H54 (cell line): Measurements from ENCODE around the gene SYK.

ENCODE experiments used
- DNase-seq: peaks from one replicate; pipeline ENCODE4 v3.0.0; 2011; ENCODE audit warnings: low spot score, mixed read lengths; ENCODE audit not compliant: insufficient read length
- FAIRE-seq: peaks from 3 replicates; lab custom pipeline; 2011; peaks lifted over from hg19 to GRCh38; lab: Jason Lieb, UNC
- POLR2A ChIP-seq: IDR thresholded peaks from 2 replicates; pipeline ENCODE4 v1.6.1; 2011; ENCODE audit warnings: low read depth, mild to moderate bottlenecking, low read length

Gene SYK

DNA sequence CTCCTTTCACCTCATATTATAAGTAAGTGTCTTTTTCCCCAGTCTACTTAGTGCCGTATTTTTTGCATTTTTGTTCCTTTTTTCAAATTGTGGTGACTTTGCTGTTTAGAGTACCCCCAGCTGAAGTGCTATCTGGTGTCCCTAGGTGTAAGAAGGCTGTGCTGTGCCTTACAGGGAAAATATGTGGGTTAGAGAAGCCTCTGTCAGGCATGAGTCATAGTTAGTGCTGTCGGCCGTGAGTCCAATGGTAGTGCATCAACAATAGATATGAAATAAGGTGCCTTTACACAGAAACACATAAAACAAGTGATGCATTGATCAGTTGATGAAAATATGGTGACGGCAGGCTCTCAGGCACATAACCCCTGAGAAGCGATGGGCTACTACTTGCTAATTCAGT, 20.1 kb downstream of the SYK start:
- no peak for TF ChIP-seq POLR2A
- DNase-seq (no peak), FAIRE-seq (no peak)

DNA sequence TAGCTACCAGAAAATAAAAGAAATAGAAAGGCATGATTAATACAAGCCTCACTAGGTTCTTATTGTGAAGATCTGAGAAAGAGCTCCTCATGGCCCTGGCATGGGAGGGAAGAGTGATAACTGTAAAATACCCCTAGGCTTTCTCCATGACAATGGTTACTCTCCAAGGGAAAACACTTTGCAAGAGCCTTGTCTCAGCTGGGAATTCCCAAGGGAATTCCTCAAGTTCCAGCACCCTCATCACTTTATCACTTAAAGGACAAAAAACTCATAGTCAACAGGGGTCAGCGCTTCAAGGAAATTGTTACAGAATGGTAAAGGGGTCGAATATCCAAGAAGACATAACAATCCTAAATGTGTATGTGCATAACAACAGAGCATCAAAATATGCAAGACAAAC, 21.2 kb downstream of the SYK start:
- TF ChIP-seq POLR2A, result no peak
- no peak for FAIRE-seq
- DNase-seq, result no peak

DNA sequence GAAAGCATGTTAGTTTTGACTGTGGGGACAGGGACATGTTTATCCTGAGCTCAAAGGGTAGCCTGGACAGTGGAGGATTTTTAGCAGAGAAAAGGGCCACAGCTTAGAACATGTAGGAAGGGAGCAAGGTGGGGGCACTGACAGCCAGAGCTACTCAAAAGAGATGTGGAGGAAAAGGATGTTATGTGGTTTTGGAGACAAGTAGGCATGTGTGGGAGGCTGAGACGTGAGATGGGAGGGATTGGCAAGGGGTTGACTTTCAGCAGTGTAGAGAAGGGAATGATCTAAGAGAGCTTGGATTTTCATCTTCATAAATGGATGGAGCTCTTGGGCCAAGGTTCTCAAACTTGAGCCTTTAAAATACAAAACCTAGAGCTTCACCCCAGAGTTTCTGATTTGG, 24.0 kb downstream of the SYK start:
- no peak for TF ChIP-seq POLR2A

DNA sequence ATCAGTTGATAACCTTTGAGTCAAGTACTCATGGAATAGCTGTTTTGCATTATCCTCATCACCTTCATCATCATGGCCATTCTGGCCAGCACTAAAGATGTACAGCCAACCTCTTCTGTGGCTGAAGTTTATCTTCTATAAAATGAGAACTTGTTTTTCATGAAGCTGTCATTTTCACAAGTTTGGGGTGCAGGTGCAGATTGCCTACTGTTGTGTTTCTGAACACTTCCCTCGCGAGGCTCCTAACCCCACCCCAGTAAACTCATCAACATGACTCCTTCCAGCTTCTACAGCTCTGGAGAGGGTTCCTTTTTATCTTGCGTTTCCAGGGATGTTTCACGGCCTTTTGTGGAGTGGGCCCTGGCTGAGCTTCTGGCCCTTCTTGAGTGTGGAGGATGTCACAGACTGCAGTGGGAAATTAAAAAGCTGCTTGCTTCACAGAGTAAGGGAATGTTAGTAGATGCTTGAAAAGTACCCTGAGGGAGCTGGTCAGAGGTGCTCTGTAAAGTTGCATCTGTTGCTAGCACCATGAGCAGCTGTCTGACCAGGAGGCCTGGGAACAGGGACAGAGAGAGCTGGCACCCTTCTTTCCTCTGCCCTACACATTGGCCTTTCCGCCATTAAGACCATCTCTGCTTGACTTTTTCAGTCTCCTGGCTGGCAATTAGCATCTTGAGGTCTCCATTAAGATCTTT, 24.9 kb downstream of the SYK start:
- FAIRE-seq (no peak), DNase-seq (no peak)
- TF ChIP-seq POLR2A, result no peak

More for the DNA sequence above, 24.0 kb downstream of the SYK start:
- DNase-seq (no peak), FAIRE-seq (no peak)

DNA sequence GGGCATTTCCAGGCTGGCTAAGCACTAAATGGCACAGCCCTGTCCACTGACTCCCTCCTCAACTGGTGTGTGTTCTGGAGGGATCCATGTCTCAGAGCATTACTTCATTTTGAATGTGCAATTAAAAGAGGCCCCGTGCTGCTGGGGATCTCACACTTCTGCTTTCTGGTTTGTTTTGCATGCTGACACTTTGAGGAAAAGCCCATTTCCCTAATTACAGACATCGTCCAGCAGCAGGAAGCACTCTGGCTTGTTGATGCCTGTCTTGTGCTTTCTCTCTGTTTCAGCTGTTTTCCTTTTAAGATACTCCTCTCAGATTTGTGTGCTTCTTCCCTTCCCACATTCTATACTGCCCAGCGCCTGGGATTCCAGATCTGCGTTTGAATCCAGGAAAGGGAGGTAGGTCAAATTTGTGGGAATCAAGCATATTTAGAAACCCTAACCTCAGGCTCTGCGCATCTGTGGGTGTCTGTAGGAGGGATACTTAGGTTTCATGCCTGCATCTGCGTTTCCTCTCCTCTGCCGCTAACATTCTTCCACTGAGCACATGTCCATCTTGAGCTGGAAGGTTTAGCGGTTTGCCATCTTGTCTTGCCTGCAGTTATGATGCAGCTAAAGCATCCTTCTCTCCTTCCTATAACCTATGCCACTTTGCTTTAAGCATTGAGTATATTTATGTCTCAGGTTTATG, 25.7 kb downstream of the SYK start:
- no peak for TF ChIP-seq POLR2A
- DNase-seq (no peak), FAIRE-seq (no peak)

DNA sequence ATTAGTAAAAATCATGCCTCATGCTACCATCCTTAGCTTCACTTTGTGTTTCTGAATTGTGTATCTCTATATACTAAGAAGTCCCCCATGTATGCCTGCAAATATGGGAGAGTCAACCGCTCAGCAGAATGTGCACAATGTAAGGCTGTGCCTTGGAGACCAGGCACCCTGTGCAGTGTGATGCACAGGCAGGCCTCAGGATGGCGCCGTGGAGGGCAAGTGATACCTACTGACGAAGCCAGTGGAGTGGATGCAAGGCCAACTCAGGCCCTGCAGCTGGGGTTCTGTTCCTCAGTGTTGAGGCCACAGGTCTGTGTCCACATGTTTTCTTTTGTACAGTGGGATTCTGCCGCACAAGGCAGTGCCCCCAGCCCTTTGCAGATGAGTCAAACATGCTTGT, 28.4 kb downstream of the SYK start:
- no peak for TF ChIP-seq POLR2A
- DNase-seq (no peak), FAIRE-seq (no peak)

DNA sequence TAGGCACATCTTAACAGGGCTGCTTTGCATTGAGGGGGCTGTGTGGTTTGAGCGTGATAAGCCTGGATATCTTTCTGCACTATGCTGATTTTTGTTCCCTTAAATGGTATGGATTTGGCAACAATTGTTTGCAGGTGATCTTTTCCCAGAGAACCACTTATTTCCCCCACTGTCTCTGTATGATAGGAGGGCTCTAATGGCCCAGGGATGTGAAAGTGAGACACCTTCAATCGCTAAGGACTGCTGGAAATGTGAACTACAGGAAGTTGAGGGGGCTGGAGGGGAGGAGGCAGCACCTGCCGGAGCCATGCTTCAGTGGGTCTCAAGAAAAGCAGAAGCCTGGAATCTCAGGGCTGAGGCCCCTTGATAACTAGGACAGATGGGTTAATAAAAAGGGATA, 29.4 kb downstream of the SYK start:
- TF ChIP-seq POLR2A, result no peak
- FAIRE-seq, result no peak
- DNase-seq, result no peak

DNA sequence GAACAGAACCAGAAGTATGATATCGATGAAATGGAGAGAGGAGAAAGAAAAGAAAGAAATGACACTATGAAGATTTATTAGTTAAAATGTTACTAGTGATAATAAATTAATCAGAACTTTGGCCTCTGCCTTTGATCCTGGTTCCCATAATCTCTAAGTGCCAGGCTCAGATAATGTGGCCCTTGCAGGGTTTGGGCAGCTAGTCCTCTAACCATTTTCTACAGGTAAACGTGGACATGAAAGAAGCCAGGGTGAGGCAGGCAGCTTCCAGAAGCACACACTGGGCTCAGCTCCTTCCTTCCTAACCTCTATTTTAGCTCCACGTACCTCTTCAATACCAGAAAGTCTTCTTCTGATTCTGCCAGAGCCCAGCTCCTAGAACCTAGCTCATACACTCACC, 30.6 kb downstream of the SYK start:
- FAIRE-seq (no peak), DNase-seq (no peak)
- TF ChIP-seq POLR2A, result no peak

DNA sequence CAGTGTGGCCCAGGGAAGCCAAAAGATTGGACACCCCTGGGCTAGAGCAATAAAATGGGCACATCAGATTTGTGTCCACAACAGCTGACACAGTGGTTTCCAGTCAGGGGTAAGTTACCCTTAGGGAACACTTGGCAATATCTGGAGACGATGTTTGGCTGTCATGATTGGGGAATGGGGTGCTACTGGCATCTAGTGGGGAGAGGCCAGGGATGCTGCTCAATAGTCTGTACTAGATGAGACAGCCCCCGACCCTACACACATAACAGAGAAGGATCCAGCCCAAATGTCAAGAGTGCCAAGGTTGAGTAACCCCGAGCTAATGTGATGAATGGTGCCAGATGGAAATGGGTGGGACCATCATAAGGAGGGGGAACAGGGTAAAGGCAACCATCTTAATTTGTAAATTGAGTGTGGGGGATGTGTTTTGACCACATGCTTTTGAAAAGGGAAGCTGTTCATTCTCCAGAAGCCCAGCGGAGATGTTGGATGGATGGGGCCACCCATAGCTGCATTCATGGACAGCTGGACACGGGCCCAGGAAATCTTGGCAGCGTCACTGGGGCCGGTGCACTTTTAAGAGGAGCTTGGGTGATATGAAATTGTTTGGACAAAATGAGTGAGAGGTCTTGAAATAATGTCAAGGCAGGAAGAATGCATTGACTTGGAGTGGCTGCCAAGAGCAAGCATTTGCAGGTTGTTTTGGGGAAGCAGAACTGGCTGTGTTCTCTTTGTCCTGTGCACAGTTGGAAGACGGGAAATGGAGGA, 33.4 kb downstream of the SYK start:
- DNase-seq (no peak), FAIRE-seq (no peak)

DNA sequence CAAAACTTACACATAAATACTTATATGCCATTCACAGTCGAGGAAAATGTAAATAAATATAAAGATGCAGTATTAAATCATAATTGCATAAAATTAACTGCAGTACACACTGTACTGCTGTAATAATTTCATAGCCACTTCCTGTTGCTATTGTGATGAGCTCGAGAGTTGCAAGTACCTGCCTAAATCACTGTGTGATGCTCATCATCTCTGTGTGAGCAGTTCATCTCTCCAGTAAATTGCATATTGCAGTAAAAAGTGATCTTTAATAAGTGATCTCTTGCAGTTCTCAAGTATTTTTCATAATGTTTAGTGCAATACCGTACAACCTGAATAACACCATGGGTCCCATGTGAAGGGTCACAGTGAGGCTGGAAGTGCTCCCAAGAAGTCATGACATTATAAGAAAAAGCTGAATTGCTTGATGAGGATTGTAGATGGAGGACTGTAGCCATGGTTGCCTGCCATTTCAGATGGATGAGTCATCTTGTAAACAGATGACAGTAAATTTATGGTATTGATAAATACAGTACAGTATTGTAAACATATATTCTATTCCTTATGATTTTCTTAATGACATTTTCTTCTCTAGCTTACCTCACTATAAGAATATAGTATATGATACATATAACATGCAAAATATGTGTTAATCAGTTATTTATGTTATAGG, 34.9 kb downstream of the SYK start:
- no peak for FAIRE-seq
- TF ChIP-seq POLR2A, result no peak
- DNase-seq, result no peak

More for the DNA sequence above, 33.4 kb downstream of the SYK start:
- no peak for TF ChIP-seq POLR2A

DNA sequence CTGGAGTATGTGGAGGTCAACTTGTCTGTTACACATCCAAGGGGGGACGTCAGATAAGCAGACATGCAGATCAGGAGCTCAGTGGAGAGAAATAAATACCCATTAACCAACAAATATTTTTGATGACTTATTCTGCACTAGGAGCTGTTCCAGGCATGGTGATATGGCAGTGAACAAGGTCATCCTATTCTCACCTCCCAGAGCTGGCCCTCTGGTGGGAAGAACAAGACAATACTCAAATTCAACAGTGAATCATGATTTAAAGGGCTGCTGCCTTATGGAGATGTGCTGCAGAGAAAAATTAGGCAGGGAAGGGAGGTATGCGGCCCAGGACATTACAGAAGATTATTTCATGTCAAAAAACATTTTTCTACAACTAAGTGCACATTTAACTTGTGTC, 36.5 kb downstream of the SYK start:
- FAIRE-seq, result no peak
- DNase-seq, result no peak
- TF ChIP-seq POLR2A, result no peak

DNA sequence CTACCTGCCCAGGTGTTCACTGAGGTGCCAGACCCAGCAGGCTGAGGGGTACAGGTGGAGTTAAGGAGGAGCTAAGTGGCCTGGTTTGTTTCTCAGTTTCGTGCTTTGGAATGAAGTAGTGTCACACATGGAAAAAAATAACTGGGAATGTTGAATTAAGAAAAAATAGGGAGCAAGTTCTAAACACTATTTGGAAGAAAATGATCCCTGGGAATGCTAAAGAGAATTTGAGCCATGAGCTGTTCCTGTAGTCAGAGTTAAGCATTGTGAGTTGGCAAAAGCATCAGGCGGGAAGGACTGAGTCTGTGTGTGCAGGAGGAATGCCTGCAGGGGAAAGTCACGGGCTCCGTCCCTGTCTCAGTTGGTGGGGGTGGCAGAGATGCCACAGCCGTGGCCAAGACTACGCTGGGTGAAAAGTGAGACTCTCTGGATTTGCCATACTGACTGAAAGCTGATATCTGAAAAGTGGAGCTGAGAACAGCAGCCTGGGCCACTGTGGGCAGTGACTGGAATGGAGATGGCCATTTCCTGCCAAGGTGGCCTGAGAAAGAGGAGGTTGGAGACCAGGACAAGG, 37.0 kb downstream of the SYK start:
- DNase-seq (no peak), FAIRE-seq (no peak)
- no peak for TF ChIP-seq POLR2A

DNA sequence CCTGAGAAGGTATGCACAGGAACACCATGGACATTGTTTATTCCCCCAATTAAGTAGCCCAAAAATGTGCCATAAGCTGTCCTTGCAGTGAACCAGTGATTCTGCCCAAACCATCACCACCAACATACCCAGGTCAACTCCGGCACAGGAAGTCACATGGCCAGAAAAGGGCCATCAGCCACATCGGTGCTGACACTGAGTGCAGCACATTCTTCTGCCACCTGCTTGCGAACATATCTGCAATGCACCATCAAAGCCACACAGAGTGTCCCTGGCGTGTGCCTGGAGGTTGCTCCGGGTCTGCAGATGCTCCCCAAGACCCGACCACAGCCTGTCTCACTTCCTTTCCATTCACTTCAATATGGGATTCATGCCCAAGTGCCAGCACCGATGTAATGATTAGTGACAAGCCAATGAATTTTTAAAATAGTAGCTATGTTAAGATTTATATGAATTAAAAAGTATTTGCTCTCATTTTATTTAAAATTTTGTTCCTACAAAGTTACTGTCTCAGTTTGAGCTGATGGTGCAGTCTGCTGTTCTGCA, 37.6 kb downstream of the SYK start:
- FAIRE-seq, result no peak
- TF ChIP-seq POLR2A, result no peak
- DNase-seq, result no peak
